ENCODE measurements around the gene CCL25.
"Not testable (repeated sequence)": the region's sequence is repeated elsewhere in the genome, so short reads cannot be mapped to it uniquely, and the experiment has no call there.

CCL25 gene

DNA sequence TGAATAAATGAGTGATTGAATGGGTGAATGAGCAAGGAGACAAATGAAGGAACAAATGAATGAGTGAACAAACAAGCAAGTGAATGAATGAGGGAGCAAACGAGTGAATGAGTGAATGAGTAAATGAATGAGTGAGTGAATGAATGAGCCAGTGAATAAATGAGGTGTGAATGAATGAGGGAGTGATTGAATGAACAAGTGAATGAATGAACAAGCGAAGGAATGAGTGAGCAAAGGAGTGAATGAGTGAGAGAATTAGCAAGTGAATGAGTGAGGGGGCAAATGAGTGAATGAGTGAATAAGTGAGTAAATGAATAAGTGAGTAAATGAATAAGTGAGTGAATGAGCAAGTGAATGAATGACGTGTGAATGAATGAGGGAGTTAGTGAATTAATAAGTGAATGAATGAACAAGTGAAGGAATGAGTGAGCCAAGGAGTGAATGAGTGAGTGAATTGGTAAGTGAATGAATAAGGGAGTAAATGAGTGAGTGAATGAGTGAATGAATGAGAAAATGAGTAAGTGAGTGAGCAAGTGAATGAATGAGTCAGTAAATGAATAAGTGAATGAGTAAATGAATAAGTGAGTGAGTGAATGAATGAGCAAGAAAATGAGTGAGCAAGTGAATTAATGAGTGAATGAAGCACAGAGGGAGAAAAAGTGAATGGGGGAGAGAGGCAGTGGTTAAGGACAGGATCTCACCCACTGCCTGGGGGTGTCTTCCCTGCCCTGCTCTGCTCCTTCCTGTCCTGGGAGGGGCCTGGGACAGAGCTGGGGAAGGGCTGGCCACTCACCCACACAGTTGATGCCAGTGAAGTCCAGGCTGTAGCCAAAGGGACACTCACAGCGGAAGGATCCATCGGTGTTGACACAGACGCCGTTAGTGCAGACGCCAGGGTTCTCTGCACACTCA lies 36.4 kb downstream of the CCL25 start:
- no peak for ATAC-seq

GRCh38 chr19:8089664-8090601 lies 37.4 kb downstream of the CCL25 start:
- no peak for ATAC-seq

- no peak for ATAC-seq
Observed at GRCh38 chr19:8090950-8091349, 38.4 kb downstream of the CCL25 start.

- no peak for ATAC-seq
Observed at GRCh38 chr19:8093740-8094139, 41.2 kb downstream of the CCL25 start.

GRCh38 chr19:8094336-8094735 lies 41.8 kb downstream of the CCL25 start:
- no peak for ATAC-seq

GRCh38 chr19:8095354-8095886 lies 42.9 kb downstream of the CCL25 start:
- no peak for ATAC-seq

- no peak for ATAC-seq
Observed at GRCh38 chr19:8096071-8096470, 43.5 kb downstream of the CCL25 start.

GRCh38 chr19:8097198-8097597 lies 44.6 kb downstream of the CCL25 start:
- ATAC-seq: no peak

DNA sequence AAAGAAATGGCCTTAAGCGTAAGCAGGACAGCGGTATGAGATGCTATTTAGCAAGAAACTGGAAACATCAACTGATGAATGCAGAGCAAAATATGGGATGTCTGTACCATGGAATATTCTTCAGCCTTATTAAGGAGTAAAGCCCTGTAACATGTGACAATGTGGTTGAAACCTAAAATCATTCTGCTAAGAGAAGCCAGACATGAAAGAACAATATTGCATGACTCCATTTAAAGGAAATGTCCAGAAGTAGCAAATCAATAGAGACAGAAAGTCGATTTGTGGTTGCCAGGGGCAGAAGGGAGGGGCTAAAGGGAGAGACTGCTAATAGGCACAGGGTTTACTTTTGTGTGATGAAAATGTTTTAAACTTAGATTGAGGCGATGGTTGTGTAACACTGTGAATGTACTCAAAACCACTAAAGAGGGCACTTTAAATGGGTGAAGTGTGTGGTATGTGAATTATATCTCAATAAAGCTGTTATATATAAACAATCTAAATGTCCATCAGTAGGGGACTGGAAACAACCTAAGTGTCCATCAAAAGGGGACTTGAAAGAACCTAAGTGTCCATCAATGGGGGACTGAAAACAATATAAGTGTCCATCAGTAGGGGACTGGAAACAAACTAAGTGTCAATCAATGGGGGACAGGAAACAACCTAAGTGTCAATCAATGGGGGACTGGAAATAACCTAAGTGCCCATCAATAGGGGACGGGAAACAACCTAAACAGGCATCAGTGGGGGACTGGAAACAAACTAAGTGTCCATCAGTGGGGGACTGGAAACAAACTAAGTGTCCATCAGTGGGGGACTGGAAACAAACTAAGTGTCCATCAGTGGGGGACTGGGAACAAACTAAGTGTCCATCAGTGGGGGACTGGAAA lies 45.4 kb downstream of the CCL25 start:
- no peak for ATAC-seq

GRCh38 chr19:8101311-8101710 lies 48.8 kb downstream of the CCL25 start:
- ATAC-seq: no peak

DNA sequence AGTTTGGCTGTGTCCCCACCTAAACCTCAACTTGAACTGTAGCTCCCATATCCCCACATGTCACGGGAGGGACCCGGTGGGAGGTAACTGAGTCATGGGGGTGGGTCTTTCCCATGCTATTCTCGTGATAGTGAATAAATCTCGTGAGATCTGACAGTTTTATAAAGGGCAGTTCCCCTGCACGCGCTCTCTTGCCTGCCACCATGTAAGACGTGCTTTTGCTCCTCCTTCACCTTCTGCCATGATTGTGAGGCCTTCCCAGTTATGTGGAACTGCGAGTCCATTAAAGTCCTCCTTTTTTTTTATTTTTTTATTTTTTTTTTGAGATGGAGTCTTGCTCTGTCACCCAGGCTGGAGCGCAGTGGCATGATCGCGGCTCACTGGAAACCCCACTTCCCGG lies 49.4 kb downstream of the CCL25 start:
- ATAC-seq: not testable (repeated sequence)

- ATAC-seq: no peak
Observed at GRCh38 chr19:8105471-8105870, 52.9 kb downstream of the CCL25 start.

DNA sequence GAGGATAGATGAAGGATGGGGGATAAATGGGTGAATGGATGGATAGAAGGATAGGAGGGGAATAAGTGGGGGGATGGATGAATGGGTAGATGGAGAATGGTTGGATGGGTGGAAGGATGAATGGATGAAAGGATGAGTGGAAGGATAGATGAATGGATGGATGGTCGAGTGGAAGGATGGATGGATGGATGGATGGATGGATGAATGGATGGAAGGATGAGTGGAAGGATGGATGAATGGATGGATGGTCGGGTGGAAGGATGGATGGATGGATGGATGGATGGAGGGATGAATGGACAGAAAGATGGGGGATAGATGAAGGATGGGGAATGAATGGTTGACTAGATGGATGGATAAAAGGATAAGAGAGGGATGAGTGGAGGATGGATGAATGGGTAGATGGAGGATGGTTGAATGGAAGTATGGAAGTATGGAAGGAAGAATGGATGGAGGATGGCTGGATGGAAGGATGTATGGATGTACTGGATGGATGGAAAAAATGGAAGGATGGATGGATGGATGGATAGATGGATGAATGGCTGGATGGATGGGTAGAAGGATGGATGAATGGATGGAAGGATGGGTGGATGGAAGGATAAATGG lies 54.8 kb downstream of the CCL25 start:
- no peak for ATAC-seq

DNA sequence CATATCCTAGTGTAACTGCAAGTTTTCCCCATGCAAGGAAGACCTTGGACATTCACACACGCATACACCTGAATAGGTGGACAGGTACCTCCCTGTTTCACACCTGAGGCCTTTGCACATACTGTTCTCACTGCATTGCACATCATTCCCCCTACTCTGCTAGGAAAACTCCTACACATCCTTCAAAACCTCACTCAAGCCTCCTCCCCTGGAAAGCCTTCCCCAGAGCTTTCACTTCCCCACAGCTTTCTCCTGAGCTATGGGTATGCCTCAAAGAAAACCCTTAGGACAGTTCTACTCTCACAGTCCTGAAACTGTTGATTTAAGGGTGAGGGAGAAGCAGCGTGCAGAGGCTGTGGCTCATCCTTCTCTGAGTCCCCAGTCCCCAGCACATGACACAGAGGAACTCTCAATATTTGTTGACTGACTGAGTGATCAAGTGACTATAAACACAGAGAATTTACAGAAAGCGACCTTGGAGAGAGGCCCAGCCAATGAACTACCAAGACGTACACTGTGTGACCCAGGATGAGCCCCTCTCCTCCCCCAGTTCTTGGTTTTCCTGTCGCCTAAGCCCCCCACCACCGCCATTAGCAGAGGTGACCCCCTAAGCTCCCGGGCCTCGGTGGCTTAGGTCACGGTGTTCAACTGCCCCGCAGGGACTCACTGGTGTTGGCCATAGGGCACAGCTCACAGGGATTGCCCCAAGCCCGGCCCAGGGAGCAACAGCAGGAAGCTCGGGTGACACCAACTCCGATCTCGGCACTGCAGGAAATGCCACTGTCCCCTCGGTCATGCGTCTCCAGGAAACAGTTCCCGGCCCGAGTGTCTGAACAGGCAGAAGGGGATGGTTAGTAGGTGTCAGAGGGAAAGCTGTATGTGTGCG lies 56.2 kb downstream of the CCL25 start:
- ATAC-seq: no peak

DNA sequence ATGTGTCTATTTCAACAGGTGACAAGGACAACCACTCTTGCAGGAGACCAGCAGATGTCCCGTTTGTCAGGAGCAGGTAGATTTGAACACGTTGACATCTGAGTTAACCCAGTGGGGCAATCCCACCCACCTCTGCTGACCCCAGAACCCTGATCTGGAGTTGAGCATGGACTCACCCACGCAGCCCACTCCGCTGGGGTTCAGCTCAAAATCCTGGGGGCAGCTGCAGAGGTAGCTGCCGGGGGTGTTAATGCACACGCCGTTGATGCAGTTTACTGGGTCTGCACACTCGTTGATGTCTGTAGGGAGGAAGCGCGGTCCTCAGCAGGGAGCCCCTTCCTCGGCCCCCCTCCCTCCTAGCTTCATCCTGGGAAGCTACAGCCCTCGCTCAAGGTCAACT lies 56.9 kb downstream of the CCL25 start:
- ATAC-seq: no peak

- ATAC-seq: no peak
Observed at GRCh38 chr19:8109890-8110662, 57.5 kb downstream of the CCL25 start.

DNA sequence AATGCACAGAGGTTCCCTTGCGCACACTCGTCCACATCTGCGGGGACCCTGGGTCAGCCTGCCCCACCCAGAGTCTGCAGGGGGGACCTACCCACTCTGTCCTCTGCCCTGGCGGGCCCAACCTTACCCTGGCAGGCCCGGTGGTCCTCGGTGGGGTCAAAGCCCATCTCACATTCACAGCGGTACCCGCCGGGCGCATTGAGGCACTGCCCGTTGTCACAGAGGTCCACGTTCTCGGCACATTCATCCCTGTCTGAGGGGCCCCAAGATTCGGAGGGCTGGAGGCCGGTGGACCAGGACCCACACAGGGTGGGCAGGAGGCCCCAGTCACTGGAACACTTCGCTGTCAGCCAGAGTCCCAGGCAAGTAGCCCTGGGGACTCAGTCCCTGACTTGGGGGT lies 58.4 kb downstream of the CCL25 start:
- ATAC-seq: no peak

GRCh38 chr19:8111376-8111775 lies 58.8 kb downstream of the CCL25 start:
- ATAC-seq: no peak

Measured in activated CD4-positive, CD25-positive, alpha-beta regulatory T cell treated with anti-CD3 and anti-CD28 coated beads, Interleukin-2, amount 50 U/mL, for 24 hours (primary cell).